Common myeloid progenitor, CD34-positive (primary cell): Measurements from ENCODE around the gene GIT2.
"Not testable (repeated sequence)": the region's sequence is repeated elsewhere in the genome, so short reads cannot be mapped to it uniquely, and the experiment has no call there.

Source experiments
- CTCF ChIA-PET: fragments of 350-600 bp; sonication (Branson Sonifier 250); formaldehyde crosslinking; loops from one replicate; lab custom pipeline; 2021; ENCODE audit warnings: antibody characterized with exemption; lab: Charles Lee
- POLR2A ChIA-PET: fragments of 350-600 bp; sonication (Branson Sonifier 250); formaldehyde crosslinking; loops from one replicate; lab custom pipeline; 2021; ENCODE audit warnings: antibody characterized with exemption; lab: Charles Lee
- DNase-seq, 3 donors: peaks; one replicate each; pipeline versions ENCODE4 v3.0.0 to v3.0.0-alpha.2; 2013
- H3K27ac ChIP-seq, 2 experiments: 1 replicate in 1 of 2; 2 replicates in 1 of 2; pipeline ENCODE4 v1.7.0; 2013; ENCODE audit warnings: inconsistent platforms in 2 of 2, low read length in 2 of 2, mild to moderate bottlenecking in 2 of 2, low read depth in 1 of 2, moderate library complexity in 1 of 2; ENCODE audit not compliant: severe bottlenecking in 2 of 2, insufficient read depth in 1 of 2, poor library complexity in 1 of 2
- H3K27me3 ChIP-seq, 5 experiments: replicated peaks in 2 of 5; 1 replicate in 3 of 5; 2 replicates in 2 of 5; pipeline versions ENCODE4 v1.6.1 to v1.7.0; 2013; ENCODE audit warnings: low read length in 4 of 5, mild to moderate bottlenecking in 2 of 5, moderate library complexity in 2 of 5, inconsistent platforms in 1 of 5; ENCODE audit not compliant: insufficient read depth in 5 of 5, control insufficient read depth in 4 of 5
- H3K36me3 ChIP-seq, 4 experiments: 1 replicate in 2 of 4; 2 replicates in 2 of 4; pipeline versions ENCODE4 v1.6.1 to v1.7.0; 2013; ENCODE audit warnings: low read length in 3 of 4, control low read depth in 1 of 4, mild to moderate bottlenecking in 1 of 4; ENCODE audit not compliant: control insufficient read depth in 4 of 4, insufficient read depth in 4 of 4
- H3K4me1 ChIP-seq, 4 experiments: 1 replicate in 3 of 4; 2 replicates in 1 of 4; pipeline versions ENCODE4 v1.6.1 to v1.7.1; 2013; ENCODE audit warnings: low read length in 3 of 4, mild to moderate bottlenecking in 3 of 4, control low read depth in 1 of 4, inconsistent platforms in 1 of 4, moderate library complexity in 1 of 4; ENCODE audit not compliant: control insufficient read depth in 4 of 4, insufficient read depth in 4 of 4; ENCODE audit errors: control extremely low read depth in 1 of 4
- H3K4me3 ChIP-seq, 7 experiments: 1 replicate in 4 of 7; 2 replicates in 3 of 7; pipeline versions ENCODE4 v1.5.1 to v1.7.0; 2013; ENCODE audit warnings: mild to moderate bottlenecking in 7 of 7, low read length in 6 of 7, moderate library complexity in 6 of 7, inconsistent platforms in 2 of 7, low read depth in 2 of 7, control low read depth in 1 of 7; ENCODE audit not compliant: insufficient read depth in 4 of 7, control insufficient read depth in 1 of 7; ENCODE audit errors: extremely low read depth in 1 of 7
- H3K9me3 ChIP-seq, 5 experiments: 1 replicate in 4 of 5; 2 replicates in 1 of 5; pipeline versions ENCODE4 v1.6.1 to v1.7.1; 2013; ENCODE audit warnings: low read length in 4 of 5, mild to moderate bottlenecking in 2 of 5, inconsistent platforms in 1 of 5, low read depth in 1 of 5, moderate library complexity in 1 of 5; ENCODE audit not compliant: control insufficient read depth in 4 of 5, insufficient read depth in 2 of 5; ENCODE audit errors: control extremely low read depth in 1 of 5
- WGBS: methylation state at CpG from one replicate; pipeline ENCODE4 v1.1.5; 2013; ENCODE audit not compliant: insufficient coverage; 5-methylcytosine and 5-hydroxymethylcytosine counted together

GIT2 gene

GRCh38 chr12:109902891-109903418 lies 93.2 kb downstream of the GIT2 start:
- POLR2A ChIA-PET: interaction anchor here (0.6 kb wide), 1 partner anchor 118 kb away, joined by 4 read pairs; no protein-coding TSS in a partner anchor
- CTCF ChIA-PET: interaction anchor here (1.7 to 2.5 kb wide), 2 partner anchors 12 to 49 kb away, joined by 3 to 9 read pairs; no protein-coding TSS in a partner anchor
- WGBS: 96% methylated on average over 15 of the region's 15 CpGs

GRCh38 chr12:109900752-109901580 lies 95.2 kb downstream of the GIT2 start:
- Histone ChIP-seq H3K9me3 (no peaks in the 10 kb centered on the region), H3K4me3 (peak overlapping the region; percentile 67 to 89 (median 87)), H3K36me3 (peaks cover 6 to 34% (median 25%) of the 10 kb centered on the region in 4 experiments), H3K27me3 (no peaks in the 10 kb centered on the region), H3K27ac (peak overlapping the region; percentile 91), H3K4me1 (peaks cover 14 to 21% (median 16%) of the 10 kb centered on the region in 4 experiments)
- CTCF ChIA-PET: interaction anchor here (1.1 to 1.3 kb wide), 2 partner anchors 20 to 56 kb away, joined by 3 to 5 read pairs; no protein-coding TSS in a partner anchor
- WGBS: 8% methylated on average over 11 of the region's 16 CpGs
- peak in 1 of 3 donors; percentile 6 for DNase-seq
- POLR2A ChIA-PET: interaction anchor here (0.7 kb wide), 1 partner anchor 44 kb away, joined by 5 read pairs; no protein-coding TSS in a partner anchor

More at GRCh38 chr12:109902891-109903418, 93.2 kb downstream of the GIT2 start:
- DNase-seq: no peak
- Histone ChIP-seq H3K4me3 (no peak overlapping the region), H3K36me3 (peaks cover 9 to 53% (median 44%) of the 10 kb centered on the region in 4 experiments), H3K27me3 (no peaks in the 10 kb centered on the region), H3K4me1 (peaks cover 14 to 21% (median 16%) of the 10 kb centered on the region in 4 experiments), H3K27ac (no peak overlapping the region), H3K9me3 (no peaks in the 10 kb centered on the region)

- peak within 1 kb of the TSS; percentile 67 to 89 (median 87) for H3K4me3 ChIP-seq
- H3K27me3 ChIP-seq: no peaks in the 10 kb centered on the region
- ChIA-PET POLR2A (interaction anchor here (0.7 kb wide), 1 partner anchor 44 kb away, joined by 5 read pairs; no protein-coding TSS in a partner anchor), CTCF (interaction anchor here (1.3 to 1.6 kb wide), 2 partner anchors 12 to 19 kb away, joined by 3 to 5 read pairs; no protein-coding TSS in a partner anchor)
- DNase-seq: peak; percentile 92 to 93 (median 92)
- H3K36me3 ChIP-seq: peaks cover 6 to 25% (median 16%) of the 10 kb centered on the region in 4 experiments
- WGBS: 1% methylated on average over 69 of the region's 69 CpGs
- peaks cover 14 to 21% (median 16%) of the 10 kb centered on the region in 4 experiments for H3K4me1 ChIP-seq
- no peaks in the 10 kb centered on the region for H3K9me3 ChIP-seq
- peak within 1 kb of the TSS; percentile 91 for H3K27ac ChIP-seq
These were observed 96.1 kb downstream of the GIT2 start, which contains the start of gene TCHP for GRCh38 chr12:109899783-109900751. TSS of gene TCHP (plus strand) at chr12:109900274. CDS start at chr12:109903027, 2,753 bp downstream.

- Histone ChIP-seq H3K36me3 (peaks cover 5 to 18% (median 11%) of the 10 kb centered on the region in 4 experiments), H3K4me1 (peaks cover 14 to 21% (median 16%) of the 10 kb centered on the region in 4 experiments), H3K4me3 (peak overlapping the region in 4 of 7 experiments; percentile 81 to 89 (median 88))
- H3K9me3 ChIP-seq, DNase-seq, POLR2A ChIA-PET, H3K27ac ChIP-seq, H3K27me3 ChIP-seq: not testable (repeated sequence)
- CTCF ChIA-PET: interaction anchor here (1.5 to 1.6 kb wide), 2 partner anchors 11 to 45 kb away, joined by 3 to 5 read pairs; no protein-coding TSS in a partner anchor
- 93% methylated on average over 13 of the region's 15 CpGs for WGBS
These were observed 96.8 kb downstream of the GIT2 start for GRCh38 chr12:109899345-109899744.

GRCh38 chr12:109897029-109897428 lies 99.1 kb downstream of the GIT2 start:
- no peak overlapping the region for H3K4me3 ChIP-seq
- 96% methylated on average over 5 of the region's 6 CpGs for WGBS
- no peaks in the 10 kb centered on the region for H3K9me3 ChIP-seq
- H3K27ac ChIP-seq: no peak overlapping the region
- DNase-seq: no peak
- ChIA-PET POLR2A (no interaction called here), CTCF (no interaction called here)
- H3K4me1 ChIP-seq: peaks cover 14 to 21% (median 19%) of the 10 kb centered on the region in 4 experiments
- H3K27me3 ChIP-seq: no peaks in the 10 kb centered on the region
- no peaks in the 10 kb centered on the region for H3K36me3 ChIP-seq

- no peak for DNase-seq
- 98% methylated on average over 6 of the region's 6 CpGs for WGBS
- Histone ChIP-seq H3K27me3 (no peaks in the 10 kb centered on the region), H3K9me3 (no peaks in the 10 kb centered on the region), H3K4me3 (no peak overlapping the region), H3K4me1 (peaks cover 7 to 18% (median 14%) of the 10 kb centered on the region in 4 experiments), H3K27ac (no peak overlapping the region), H3K36me3 (no peaks in the 10 kb centered on the region)
- CTCF ChIA-PET: interaction anchor here (0.6 kb wide), 1 partner anchor 800 kb away, joined by 3 read pairs; no protein-coding TSS in a partner anchor
- POLR2A ChIA-PET: no interaction called here
These were observed 100.0 kb downstream of the GIT2 start for GRCh38 chr12:109896188-109896587.
